Activated CD8-positive, alpha-beta T cell treated with anti-CD3 and anti-CD28 coated beads, Interleukin-2, amount 10 ng/mL, durations not matched to agents 7 days and 5 days (primary cell): ENCODE results near the gene SULT1C4. TPM values are rescaled to one million over a fixed set of nuclear protein-coding genes. Genes with fewer than 3 reads are reported as not detected.

Source experiments
- ATAC-seq: fragments of 150-1000 bp; cut with Tn5 transposase; one replicate; pipeline ENCODE4 v1.10.0; 2021; ENCODE audit warnings: moderate library complexity
- CTCF ChIA-PET: fragments of 350-600 bp; sonication (Branson Sonifier 250); formaldehyde crosslinking; loops from one replicate; lab custom pipeline; 2021; ENCODE audit warnings: antibody characterized with exemption; lab: Charles Lee
- POLR2A ChIA-PET: fragments of 350-600 bp; sonication (Branson Sonifier 250); formaldehyde crosslinking; loops from one replicate; lab custom pipeline; 2021; ENCODE audit warnings: antibody characterized with exemption; lab: Charles Lee
- DNase-seq: peaks from one replicate; pipeline ENCODE4 v3.0.0-alpha.2; 2020
- H3K27ac Mint-ChIP-seq: one replicate; pipeline ENCODE4 v1.8.0; 2021; ENCODE audit warnings: mild to moderate bottlenecking, mixed read lengths
- H3K27me3 Mint-ChIP-seq: one replicate; pipeline ENCODE4 v1.8.0; 2021; ENCODE audit warnings: low read depth, mixed read lengths
- H3K36me3 Mint-ChIP-seq: one replicate; pipeline ENCODE4 v1.8.0; 2021; ENCODE audit warnings: low read depth, mixed read lengths
- H3K4me1 Mint-ChIP-seq: one replicate; pipeline ENCODE4 v1.8.0; 2021; ENCODE audit warnings: low read depth, mixed read lengths
- H3K4me3 Mint-ChIP-seq: one replicate; pipeline ENCODE4 v1.8.0; 2021; ENCODE audit warnings: mild to moderate bottlenecking, mixed read lengths
- H3K9me3 Mint-ChIP-seq: one replicate; pipeline ENCODE4 v1.8.0; 2022; ENCODE audit warnings: mixed read lengths; ENCODE audit not compliant: insufficient read depth
- total RNA-seq, 2 experiments: library from RNA; stranded (reverse); gene quantifications; one replicate each; pipeline ENCODE4 v1.2.3, GENCODE V29; 2021

Gene SULT1C4
- total RNA-seq, 2 experiments from 2014 or later, result not detected

- H3K36me3 Mint-ChIP-seq, result no peaks in the 10 kb centered on the region
- H3K27ac Mint-ChIP-seq, result no peak overlapping the region
- no peaks in the 10 kb centered on the region for H3K4me1 Mint-ChIP-seq
- peaks cover 26% of the 10 kb centered on the region for H3K9me3 Mint-ChIP-seq
- CTCF ChIA-PET, result interaction anchor here (1.2 kb wide), 1 partner anchor 68 kb away, joined by 3 read pairs; no protein-coding TSS in a partner anchor
- ATAC-seq (no peak), DNase-seq (no peak)
- peaks cover 4% of the 10 kb centered on the region for H3K27me3 Mint-ChIP-seq
- H3K4me3 Mint-ChIP-seq, result no peak overlapping the region
- POLR2A ChIA-PET, result no interaction called here
Observed at GRCh38 chr2:108401800-108402199, 24.0 kb downstream of the SULT1C4 start.

GRCh38 chr2:108403494-108403893 lies 25.7 kb downstream of the SULT1C4 start:
- ChIA-PET CTCF (interaction anchor here (0.8 kb wide), 1 partner anchor 181 kb away, joined by 3 read pairs; no protein-coding TSS in a partner anchor), POLR2A (no interaction called here)
- DNase-seq (no peak), ATAC-seq (no peak)
- Mint-ChIP-seq H3K36me3 (no peaks in the 10 kb centered on the region), H3K27ac (no peak overlapping the region), H3K4me1 (no peaks in the 10 kb centered on the region), H3K9me3 (peaks cover 26% of the 10 kb centered on the region), H3K4me3 (no peak overlapping the region), H3K27me3 (peaks cover 7% of the 10 kb centered on the region)

GRCh38 chr2:108404784-108405397 lies 27.1 kb downstream of the SULT1C4 start:
- no peak overlapping the region for H3K4me3 Mint-ChIP-seq
- H3K27me3 Mint-ChIP-seq, result peaks cover 12% of the 10 kb centered on the region
- no peaks in the 10 kb centered on the region for H3K4me1 Mint-ChIP-seq
- H3K9me3 Mint-ChIP-seq, result peaks cover 24% of the 10 kb centered on the region
- ChIA-PET POLR2A (no interaction called here), CTCF (no interaction called here)
- H3K36me3 Mint-ChIP-seq, result no peaks in the 10 kb centered on the region
- DNase-seq, result no peak
- no peak overlapping the region for H3K27ac Mint-ChIP-seq
- ATAC-seq, result no peak

- DNase-seq (no peak), ATAC-seq (no peak)
- H3K27me3 Mint-ChIP-seq, result peaks cover 9% of the 10 kb centered on the region
- no peaks in the 10 kb centered on the region for H3K36me3 Mint-ChIP-seq
- H3K9me3 Mint-ChIP-seq, result peaks cover 16% of the 10 kb centered on the region
- no peaks in the 10 kb centered on the region for H3K4me1 Mint-ChIP-seq
- no peak overlapping the region for H3K4me3 Mint-ChIP-seq
- H3K27ac Mint-ChIP-seq, result no peak overlapping the region
- ChIA-PET POLR2A (no interaction called here), CTCF (interaction anchor here (0.6 kb wide), 1 partner anchor 10 kb away, joined by 3 read pairs; no protein-coding TSS in a partner anchor)
Observed at GRCh38 chr2:108407864-108408729, 30.3 kb downstream of the SULT1C4 start.

- no peak for DNase-seq
- no peak for ATAC-seq
- Mint-ChIP-seq H3K27me3 (peaks cover 13% of the 10 kb centered on the region), H3K36me3 (no peaks in the 10 kb centered on the region), H3K4me1 (no peaks in the 10 kb centered on the region), H3K4me3 (no peak overlapping the region), H3K9me3 (peaks cover 13% of the 10 kb centered on the region), H3K27ac (no peak overlapping the region)
- CTCF ChIA-PET, result no interaction called here
- POLR2A ChIA-PET, result no interaction called here
Observed at GRCh38 chr2:108409768-108410167, 32.0 kb downstream of the SULT1C4 start.

- Mint-ChIP-seq H3K9me3 (no peaks in the 10 kb centered on the region), H3K4me1 (no peaks in the 10 kb centered on the region), H3K4me3 (no peak overlapping the region), H3K36me3 (no peaks in the 10 kb centered on the region), H3K27me3 (peaks cover 9% of the 10 kb centered on the region), H3K27ac (no peak overlapping the region)
- no peak for DNase-seq
- no peak for ATAC-seq
- ChIA-PET POLR2A (no interaction called here), CTCF (no interaction called here)
Observed at GRCh38 chr2:108412995-108413710, 35.4 kb downstream of the SULT1C4 start.

- no peak for ATAC-seq
- no peaks in the 10 kb centered on the region for H3K4me1 Mint-ChIP-seq
- H3K4me3 Mint-ChIP-seq, result no peak overlapping the region
- ChIA-PET POLR2A (no interaction called here), CTCF (no interaction called here)
- H3K36me3 Mint-ChIP-seq, result no peaks in the 10 kb centered on the region
- no peaks in the 10 kb centered on the region for H3K9me3 Mint-ChIP-seq
- H3K27ac Mint-ChIP-seq, result no peak overlapping the region
- H3K27me3 Mint-ChIP-seq, result peaks cover 9% of the 10 kb centered on the region
- DNase-seq, result no peak
Observed at GRCh38 chr2:108413711-108414095, 35.9 kb downstream of the SULT1C4 start.

- DNase-seq (no peak), ATAC-seq (no peak)
- H3K9me3 Mint-ChIP-seq, result no peaks in the 10 kb centered on the region
- H3K36me3 Mint-ChIP-seq, result no peaks in the 10 kb centered on the region
- ChIA-PET CTCF (no interaction called here), POLR2A (no interaction called here)
- H3K27me3 Mint-ChIP-seq, result peaks cover 4% of the 10 kb centered on the region
- no peak overlapping the region for H3K4me3 Mint-ChIP-seq
- no peak overlapping the region for H3K27ac Mint-ChIP-seq
- no peaks in the 10 kb centered on the region for H3K4me1 Mint-ChIP-seq
Observed at GRCh38 chr2:108414256-108414876, 36.6 kb downstream of the SULT1C4 start.

GRCh38 chr2:108414945-108415344 lies 37.2 kb downstream of the SULT1C4 start:
- ATAC-seq, result no peak
- H3K36me3 Mint-ChIP-seq, result no peaks in the 10 kb centered on the region
- POLR2A ChIA-PET, result no interaction called here

GRCh38 chr2:108417254-108417653 lies 39.5 kb downstream of the SULT1C4 start:
- ChIA-PET CTCF (interaction anchor here (1.1 kb wide), 1 partner anchor 167 kb away, joined by 3 read pairs; no protein-coding TSS in a partner anchor), POLR2A (no interaction called here)
- Mint-ChIP-seq H3K4me1 (no peaks in the 10 kb centered on the region), H3K36me3 (no peaks in the 10 kb centered on the region), H3K27ac (no peak overlapping the region), H3K4me3 (no peak overlapping the region), H3K9me3 (no peaks in the 10 kb centered on the region), H3K27me3 (peaks cover 4% of the 10 kb centered on the region)
- DNase-seq (no peak), ATAC-seq (no peak)

More at GRCh38 chr2:108414945-108415344, 37.2 kb downstream of the SULT1C4 start:
- Mint-ChIP-seq H3K9me3 (no peaks in the 10 kb centered on the region), H3K4me1 (no peaks in the 10 kb centered on the region), H3K4me3 (no peak overlapping the region), H3K27me3 (peaks cover 4% of the 10 kb centered on the region), H3K27ac (no peak overlapping the region)
- no peak for DNase-seq
- CTCF ChIA-PET, result no interaction called here

- H3K36me3 Mint-ChIP-seq, result no peaks in the 10 kb centered on the region
- ATAC-seq (no peak), DNase-seq (no peak)
- no peak overlapping the region for H3K4me3 Mint-ChIP-seq
- POLR2A ChIA-PET, result interaction anchor here (0.6 kb wide), 1 partner anchor 1256 kb away, joined by 3 read pairs; no protein-coding TSS in a partner anchor
- no peaks in the 10 kb centered on the region for H3K9me3 Mint-ChIP-seq
- CTCF ChIA-PET, result interaction anchor here (0.8 to 1.1 kb wide), 2 partner anchors 10 to 165 kb away, joined by 3 read pairs; no protein-coding TSS in a partner anchor
- H3K4me1 Mint-ChIP-seq, result no peaks in the 10 kb centered on the region
- H3K27me3 Mint-ChIP-seq, result peaks cover 8% of the 10 kb centered on the region
- H3K27ac Mint-ChIP-seq, result no peak overlapping the region
Observed at GRCh38 chr2:108418416-108418815, 40.7 kb downstream of the SULT1C4 start.
